IMR-90 (cell line): ENCODE results near the gene SVIL. TPM values are rescaled to one million over a fixed set of nuclear protein-coding genes. Genes with fewer than 3 reads are reported as not detected.

Experiments used
- ATAC-seq: fragments of 200-7000 bp; cut with Tn5 transposase; 2 replicates; pipeline ENCODE4 v1.9.1; 2020; ENCODE audit warnings: low read depth, mild to moderate bottlenecking, moderate library complexity
- BruUV-seq: library from RNA; stranded (reverse); fragments of 400-500 nt; replicated peaks from 2 replicates; lab custom pipeline; 2021; lab: Mats Ljungman, UMichigan
- CTCF ChIA-PET: fragments of 300-600 bp; formaldehyde crosslinking; extraction: SDS; loops from one replicate; lab custom pipeline; 2021; ENCODE audit warnings: antibody characterized with exemption; lab: Yijun Ruan, JAX
- POLR2A ChIA-PET: fragments of 300-600 bp; sonication (Branson Sonifier 250); formaldehyde crosslinking; loops from one replicate; lab custom pipeline; 2022; ENCODE audit warnings: antibody characterized with exemption; ENCODE audit not compliant: unreplicated experiment; lab: Charles Lee
- DNase-seq: peaks from one replicate; pipeline ENCODE4 v3.0.0; 2013
- H2AFZ ChIP-seq: replicated peaks from 2 replicates; pipeline ENCODE3; 2013; ENCODE audit warnings: low read length, mild to moderate bottlenecking; ENCODE audit not compliant: poor library complexity
- H2AK5ac ChIP-seq: 2 replicates; pipeline ENCODE4 v1.6.1; 2013; ENCODE audit warnings: low read depth, low read length, inconsistent platforms
- H2AK9ac ChIP-seq: replicated peaks from 2 replicates; pipeline ENCODE3; 2013; ENCODE audit warnings: mild to moderate bottlenecking, low read depth, low read length, moderate library complexity; ENCODE audit not compliant: poor library complexity
- H2BK120ac ChIP-seq: 2 replicates; pipeline ENCODE4 v1.6.1; 2013; ENCODE audit warnings: low read depth, low read length, inconsistent platforms
- H2BK15ac ChIP-seq: 3 replicates; pipeline ENCODE4 v1.6.1; 2013; ENCODE audit warnings: low read depth, low read length, inconsistent platforms
- H2BK20ac ChIP-seq: 2 replicates; pipeline ENCODE4 v1.6.1; 2013; ENCODE audit warnings: low read depth, mild to moderate bottlenecking, inconsistent platforms, low read length, moderate library complexity
- H2BK5ac ChIP-seq: 2 replicates; pipeline ENCODE4 v1.6.1; 2013; ENCODE audit warnings: mild to moderate bottlenecking, low read depth, low read length, inconsistent platforms; ENCODE audit not compliant: poor library complexity, severe bottlenecking
- H3K14ac ChIP-seq: replicated peaks from 2 replicates; pipeline ENCODE4 v1.6.1; 2013; ENCODE audit warnings: low read depth, low read length, inconsistent platforms
- H3K18ac ChIP-seq: 2 replicates; pipeline ENCODE4 v1.6.1; 2013; ENCODE audit warnings: low read depth, low read length, control low read depth
- H3K23ac ChIP-seq: 2 replicates; pipeline ENCODE4 v1.6.1; 2013; ENCODE audit warnings: low read depth, low read length, inconsistent platforms
- H3K27ac ChIP-seq: 2 replicates; pipeline ENCODE4 v1.5.1; 2013; ENCODE audit warnings: mild to moderate bottlenecking, control low read depth, low read length; ENCODE audit not compliant: insufficient read depth
- H3K27me3 ChIP-seq: 2 replicates; pipeline ENCODE4 v1.6.1; 2013; ENCODE audit warnings: low read length; ENCODE audit not compliant: control insufficient read depth, insufficient read depth
- H3K36me3 ChIP-seq: 2 replicates; pipeline ENCODE4 v1.6.1; 2013; ENCODE audit warnings: low read length, mixed read lengths; ENCODE audit not compliant: control insufficient read depth, insufficient read depth
- H3K4ac ChIP-seq: 2 replicates; pipeline ENCODE4 v1.6.1; 2013; ENCODE audit warnings: low read depth, low read length, inconsistent platforms
- H3K4me1 ChIP-seq: 2 replicates; pipeline ENCODE4 v1.6.1; 2013; ENCODE audit warnings: low read length, mixed read lengths; ENCODE audit not compliant: control insufficient read depth, insufficient read depth
- H3K4me2 ChIP-seq: 2 replicates; pipeline ENCODE4 v1.6.1; 2013; ENCODE audit warnings: low read depth, mild to moderate bottlenecking, control low read depth, low read length, moderate library complexity
- H3K4me3 ChIP-seq: 2 replicates; pipeline ENCODE4 v1.5.1; 2013; ENCODE audit warnings: low read depth, mild to moderate bottlenecking, control low read depth, low read length, moderate library complexity; ENCODE audit not compliant: insufficient read depth
- H3K56ac ChIP-seq: 2 replicates; pipeline ENCODE4 v1.6.1; 2013; ENCODE audit warnings: low read length, inconsistent platforms; ENCODE audit not compliant: insufficient read depth; ENCODE audit errors: extremely low read depth
- H3K79me1 ChIP-seq, 2 experiments: 2 replicates each; pipeline ENCODE4 v1.6.1; 2013; ENCODE audit warnings: low read length in 2 of 2, inconsistent platforms in 1 of 2, low read depth in 1 of 2
- H3K9ac ChIP-seq: 2 replicates; pipeline ENCODE4 v1.6.1; 2013; ENCODE audit warnings: low read depth, low read length, control low read depth
- H3K9me1 ChIP-seq: 2 replicates; pipeline ENCODE4 v1.6.1; 2013; ENCODE audit warnings: low read length, inconsistent platforms; ENCODE audit not compliant: insufficient read depth
- H3K9me3 ChIP-seq: 2 replicates; pipeline ENCODE4 v1.6.1; 2013; ENCODE audit warnings: low read length; ENCODE audit not compliant: control insufficient read depth, insufficient read depth
- H4K20me1 ChIP-seq: 2 replicates; pipeline ENCODE4 v1.6.1; 2013; ENCODE audit warnings: low read length, inconsistent platforms; ENCODE audit not compliant: insufficient read depth
- H4K5ac ChIP-seq: 2 replicates; pipeline ENCODE4 v1.6.1; 2013; ENCODE audit warnings: mild to moderate bottlenecking, low read depth, low read length, control low read depth
- H4K8ac ChIP-seq, 2 experiments: 2 replicates each; pipeline ENCODE4 v1.6.1; 2013; ENCODE audit warnings: low read depth in 2 of 2, low read length in 2 of 2, control low read depth in 1 of 2, inconsistent platforms in 1 of 2
- H4K91ac ChIP-seq: 2 replicates; pipeline ENCODE4 v1.6.1; 2013; ENCODE audit warnings: low read depth, low read length, inconsistent platforms; ENCODE audit not compliant: insufficient read depth
- CEBPB ChIP-seq: IDR thresholded peaks from 2 replicates; pipeline ENCODE4 v1.6.1; 2012; ENCODE audit warnings: low read depth, low read length, improper control_type of control experiment
- CHD1 ChIP-seq: IDR thresholded peaks from 2 replicates; pipeline ENCODE4 v1.6.1; 2012; ENCODE audit warnings: low read depth, low read length, improper control_type of control experiment
- CTCF ChIP-seq: conservative IDR thresholded peaks from 2 replicates; pipeline ENCODE4 v1.5.1; 2012; ENCODE audit warnings: mild to moderate bottlenecking, low read depth, low read length, improper control_type of control experiment
- POLR2A ChIP-seq: IDR thresholded peaks from 2 replicates; pipeline ENCODE4 v1.6.1; 2012; ENCODE audit warnings: mild to moderate bottlenecking, low read depth, low read length
- RAD21 ChIP-seq: IDR thresholded peaks from 2 replicates; pipeline ENCODE4 v1.6.1; 2012; ENCODE audit warnings: low read length, improper control_type of control experiment
- RFX5 ChIP-seq: IDR thresholded peaks from 2 replicates; pipeline ENCODE4 v1.8.0; 2012; ENCODE audit warnings: low read depth, mild to moderate bottlenecking, low read length, moderate library complexity
- USF2 ChIP-seq: fragments of 150-350 bp; IDR thresholded peaks from 2 replicates; pipeline ENCODE4 v1.6.1; 2017; ENCODE audit warnings: mild to moderate bottlenecking, antibody characterized with exemption, low read length, low read depth
- WGBS, 2 experiments: methylation state at CpG; one replicate each; pipeline versions ENCODE4 v1.1.5 to v1.1.7; 2013; ENCODE audit warnings: missing lambda C conversion rate in 2 of 2; ENCODE audit not compliant: insufficient read length in 1 of 2; ENCODE audit errors: extremely low coverage in 2 of 2; 5-methylcytosine and 5-hydroxymethylcytosine counted together
- dilution Hi-C: fragments of 300-500 bp; cut with HindIII; formaldehyde crosslinking; loops from one replicate; pipeline ENCODE4 v1.14.3; 2018; ENCODE audit warnings: low sequenced_read_pairs; ENCODE audit not compliant: unreplicated experiment
- in situ Hi-C: fragments of 300-500 bp; cut with MboI; formaldehyde crosslinking; loops from 3 replicates; pipeline ENCODE4 v1.14.3; 2019; ENCODE audit warnings: low sequenced_read_pairs, inconsistent platforms, mixed read lengths
- intact Hi-C: fragments of 100-400 bp; cut with micrococcal nuclease; formaldehyde crosslinking; loops from 2 replicates; pipeline ENCODE4 v1.10.0; 2022
- polyA plus RNA-seq, 3 experiments: library from polyadenylated mRNA; depleted of rRNA; stranded (reverse); fragments of >200 nt; gene quantifications; 2 replicates each; pipeline ENCODE4 v1.2.3, GENCODE V29; 2012; ENCODE audit warnings: low replicate concordance in 1 of 3
- total RNA-seq: library from RNA; depleted of rRNA; stranded (reverse); fragments of >200 nt; gene quantifications from 2 replicates; pipeline ENCODE4 v1.2.3, GENCODE V29; 2012

Gene SVIL
- total and polyA plus RNA-seq, 2 of the 4 experiments (the other 2 are of a cell fraction): 11.5 to 11.6 TPM

- Histone ChIP-seq H3K4ac (peak overlapping the region; percentile 83; the same call in 1 of the 2 replicates), H2BK5ac (peak overlapping the region; percentile 2), H3K23ac (no peak overlapping the region), H3K27me3 (no peaks in the 10 kb centered on the region), H2BK15ac (no peak overlapping the region; the same call in 2 of the 3 replicates), H3K9me1 (peaks cover 37% of the 10 kb centered on the region), H4K91ac (no peak overlapping the region), H3K4me2 (no peak overlapping the region), H3K4me1 (peaks cover 25% of the 10 kb centered on the region), H3K56ac (no peak overlapping the region), H3K36me3 (0 out of 2 replicates have a peak, but pooled peaks cover 1% of the 10 kb centered on the region), H3K27ac (no peak overlapping the region; the same call in 1 of the 2 replicates), H3K79me1 (peaks cover 26 to 73% of the 10 kb centered on the region in 2 experiments), H2BK20ac (peak overlapping the region; percentile 90; the same call in 1 of the 2 replicates), H2BK120ac (peak overlapping the region; percentile 44; the same call in 1 of the 2 replicates), H3K18ac (0 out of 2 replicates have a peak overlapping the region, but pooled peaks have one; percentile 9), H4K20me1 (peaks cover 36% of the 10 kb centered on the region), H4K8ac (no peak overlapping the region), H3K4me3 (no peak overlapping the region), H2AFZ (no peak overlapping the region), H3K14ac (no peak overlapping the region; the same call in 1 of the 2 replicates), H4K5ac (no peak overlapping the region), H2AK5ac (no peak overlapping the region), H2AK9ac (no peak overlapping the region), H3K9me3 (no peaks in the 10 kb centered on the region), H3K9ac (no peak overlapping the region)
- DNase-seq (peak; percentile 68), ATAC-seq (peak; percentile 56)
- WGBS, 2 experiments: no CpG with 5 or more reads among the region's 1 CpG
- ChIA-PET CTCF (interaction anchor here (0.6 kb wide), 1 partner anchor 195 kb away, joined by 3 read pairs; no protein-coding TSS in a partner anchor), POLR2A (no interaction called here)
- dilution Hi-C loops: no loop called here
- TF ChIP-seq CEBPB (peak; percentile 61), RFX5 (no peak), CTCF (no peak), CHD1 (no peak), RAD21 (no peak), POLR2A (no peak), USF2 (no peak)
- intact Hi-C loops: no loop called here
- in situ Hi-C loops: no loop called here
- no TSS peak for BruUV-seq
These were observed 14.2 kb upstream of the SVIL start for GRCh38 chr10:29648983-29649268.
